Neural cell (in vitro differentiated cells): Measurements from ENCODE around the gene RAI1. TPM values are rescaled to one million over a fixed set of nuclear protein-coding genes. Genes with fewer than 3 reads are reported as not detected.
A peak's percentile ranks its signal among the peaks of the same experiment; 100 is the strongest.

Experiments used
- H2AFZ ChIP-seq: fragments of 200-600, 300-800 bp; sonication (generic), shearing (Covaris generic); 2 replicates; pipeline ENCODE4 v1.6.0; 2014; ENCODE audit warnings: low read depth, mild to moderate bottlenecking, antibody characterized with exemption, low read length, moderate library complexity
- H3F3A ChIP-seq: fragments of 200-600 bp; shearing (Covaris generic); 2 replicates; pipeline ENCODE4 v1.6.1; 2016; ENCODE audit warnings: mild to moderate bottlenecking, moderate library complexity, mixed read lengths, antibody characterized with exemption, low read length; ENCODE audit not compliant: insufficient read depth, poor library complexity, severe bottlenecking
- H3K27ac ChIP-seq: fragments of 200-600, 300-800 bp; sonication (generic), shearing (Covaris generic); 2 replicates; pipeline ENCODE4 v1.5.1; 2014; ENCODE audit warnings: mild to moderate bottlenecking, low read length, moderate library complexity
- H3K27me3 ChIP-seq: fragments of 300-800, 200-600 bp; sonication (generic), shearing (Covaris generic); 2 replicates; pipeline ENCODE4 v1.6.0; 2014; ENCODE audit warnings: mild to moderate bottlenecking, low read depth, low read length, moderate library complexity; ENCODE audit not compliant: insufficient read depth
- H3K36me3 ChIP-seq: fragments of 300-800, 200-600 bp; sonication (generic), shearing (Covaris generic); 2 replicates; pipeline ENCODE4 v1.5.1; 2014; ENCODE audit warnings: mild to moderate bottlenecking, antibody characterized with exemption, low read length, moderate library complexity; ENCODE audit not compliant: insufficient read depth
- H3K4me2 ChIP-seq: fragments of 300-800, 200-600 bp; sonication (generic), shearing (Covaris generic); 2 replicates; pipeline ENCODE4 v1.6.0; 2014; ENCODE audit warnings: mild to moderate bottlenecking, low read length
- H3K4me3 ChIP-seq: fragments of 300-800, 200-600 bp; sonication (generic), shearing (Covaris generic); 2 replicates; pipeline ENCODE4 v1.5.1; 2014; ENCODE audit warnings: mild to moderate bottlenecking, low read length, moderate library complexity
- H3K79me2 ChIP-seq: fragments of 200-600 bp; shearing (Covaris generic); replicated peaks from 2 replicates; pipeline ENCODE4 v1.6.0; 2014; ENCODE audit warnings: mild to moderate bottlenecking, low read length, moderate library complexity; ENCODE audit not compliant: insufficient read depth
- H3K9ac ChIP-seq: fragments of 300-800, 200-600 bp; sonication (generic), shearing (Covaris generic); 2 replicates; pipeline ENCODE4 v1.6.1; 2016; ENCODE audit warnings: mild to moderate bottlenecking, low read length, mixed read lengths
- H3K9me2 ChIP-seq: fragments of 200-600 bp; shearing (Covaris generic); 2 replicates; pipeline ENCODE4 v1.6.1; 2016; ENCODE audit warnings: mild to moderate bottlenecking, low read length, mixed read lengths; ENCODE audit not compliant: insufficient read depth
- H3K9me3 ChIP-seq: fragments of 200-600, 300-800 bp; sonication (generic), shearing (Covaris generic); 2 replicates; pipeline ENCODE4 v1.6.1; 2016; ENCODE audit warnings: mild to moderate bottlenecking, mixed run types, low read length, moderate library complexity, mixed read lengths
- H4K20me1 ChIP-seq: fragments of 200-600 bp; shearing (Covaris generic); 2 replicates; pipeline ENCODE4 v1.6.1; 2016; ENCODE audit warnings: mild to moderate bottlenecking, mixed run types; ENCODE audit not compliant: insufficient read depth
- CTCF ChIP-seq: fragments of 450-650 bp; IDR thresholded peaks from 2 replicates; pipeline ENCODE4 v1.5.1; 2014; ENCODE audit warnings: antibody characterized with exemption, mild to moderate bottlenecking, moderate library complexity; ENCODE audit not compliant: poor library complexity, severe bottlenecking
- EP300 ChIP-seq: fragments of 450-650 bp; conservative IDR thresholded peaks from 2 replicates; pipeline ENCODE4 v1.6.1; 2014; ENCODE audit warnings: antibody characterized with exemption, mild to moderate bottlenecking, moderate library complexity; ENCODE audit not compliant: poor library complexity, severe bottlenecking
- EZH2 ChIP-seq: fragments of 200-600, 300-800 bp; shearing (Covaris generic), sonication (generic); IDR thresholded peaks from 2 replicates; pipeline ENCODE4 v1.6.1; 2014; ENCODE audit warnings: antibody characterized with exemption, low read length, borderline replicate concordance, mild to moderate bottlenecking; ENCODE audit not compliant: insufficient read depth, poor library complexity, severe bottlenecking
- MXI1 ChIP-seq: fragments of 450-650 bp; conservative IDR thresholded peaks from 2 replicates; pipeline ENCODE4 v1.6.1; 2014; ENCODE audit warnings: antibody characterized with exemption, mild to moderate bottlenecking; ENCODE audit not compliant: poor library complexity, severe bottlenecking
- POLR2AphosphoS5 ChIP-seq: IDR thresholded peaks from 2 replicates; pipeline ENCODE4 v1.6.1; 2012
- RAD21 ChIP-seq: fragments of 450-650 bp; conservative IDR thresholded peaks from 2 replicates; pipeline ENCODE4 v1.6.1; 2014; ENCODE audit warnings: antibody characterized with exemption, mild to moderate bottlenecking, moderate library complexity
- REST ChIP-seq: IDR thresholded peaks from 2 replicates; pipeline ENCODE4 v1.6.1; 2012; ENCODE audit warnings: borderline replicate concordance
- SMC3 ChIP-seq: fragments of 450-650 bp; conservative IDR thresholded peaks from 2 replicates; pipeline ENCODE4 v1.6.1; 2014; ENCODE audit warnings: antibody characterized with exemption, mild to moderate bottlenecking, moderate library complexity; ENCODE audit not compliant: poor library complexity
- TAF1 ChIP-seq: IDR thresholded peaks from 2 replicates; pipeline ENCODE4 v1.6.1; 2012; ENCODE audit warnings: low read depth
- polyA plus RNA-seq: library from polyadenylated mRNA; depleted of rRNA; stranded (reverse); fragments of >200 nt; gene quantifications from 2 replicates; pipeline ENCODE4 v1.2.3, GENCODE V29; 2014

The RAI1 gene
- polyA plus RNA-seq, 1 donor from 2014 or later, result 16.9 TPM

GRCh38 chr17:17785407-17785806 is 104.1 kb downstream of the RAI1 start:
- H2AFZ ChIP-seq, result no peak overlapping the region
- peak overlapping the region; percentile 96 for H3K27ac ChIP-seq
- TF ChIP-seq REST, result no peak
- TF ChIP-seq TAF1, result no peak
- no peak for TF ChIP-seq EZH2
- no peak for TF ChIP-seq MXI1
- no peak for TF ChIP-seq POLR2AphosphoS5
- TF ChIP-seq CTCF, result no peak
- TF ChIP-seq RAD21, result no peak
- no peak for TF ChIP-seq EP300
- TF ChIP-seq SMC3, result no peak
- no peaks in the 10 kb centered on the region for H3K9me3 ChIP-seq
- H3K4me3 ChIP-seq, result peak overlapping the region; percentile 89
- no peaks in the 10 kb centered on the region for H3K9me2 ChIP-seq
- peak overlapping the region; percentile 94 for H3K9ac ChIP-seq
- peaks cover 1% of the 10 kb centered on the region for H4K20me1 ChIP-seq
- no peaks in the 10 kb centered on the region for H3K36me3 ChIP-seq
- H3K79me2 ChIP-seq, result peaks cover 75% of the 10 kb centered on the region
- peak overlapping the region; percentile 46 for H3K4me2 ChIP-seq
- no peaks in the 10 kb centered on the region for H3F3A ChIP-seq
- no peaks in the 10 kb centered on the region for H3K27me3 ChIP-seq

GRCh38 chr17:17786998-17787397 is 105.7 kb downstream of the RAI1 start:
- Histone ChIP-seq H3K9me2 (no peaks in the 10 kb centered on the region), H3K79me2 (peaks cover 74% of the 10 kb centered on the region)

More at GRCh38 chr17:17786998-17787397, 105.7 kb downstream of the RAI1 start:
- Histone ChIP-seq H4K20me1 (no peaks in the 10 kb centered on the region), H3K36me3 (no peaks in the 10 kb centered on the region), H3F3A (no peaks in the 10 kb centered on the region), H3K27ac (no peak overlapping the region), H3K9ac (no peak overlapping the region), H3K4me3 (no peak overlapping the region), H3K27me3 (no peaks in the 10 kb centered on the region), H3K9me3 (no peaks in the 10 kb centered on the region), H2AFZ (no peak overlapping the region), H3K4me2 (no peak overlapping the region)
- TF ChIP-seq SMC3, result no peak
- no peak for TF ChIP-seq RAD21
- no peak for TF ChIP-seq TAF1
- TF ChIP-seq EP300, result no peak
- TF ChIP-seq CTCF, result no peak
- no peak for TF ChIP-seq MXI1
- TF ChIP-seq POLR2AphosphoS5, result no peak
- no peak for TF ChIP-seq REST
- TF ChIP-seq EZH2, result no peak
